OCI-LY7 (cell line): ENCODE data around the gene POU2AF1. TPM values are rescaled to one million over a fixed set of nuclear protein-coding genes. Genes with fewer than 3 reads are reported as not detected.
A peak's percentile ranks its signal among the peaks of the same experiment; 100 is the strongest.

Experiments used
- BruUV-seq: library from RNA; stranded (reverse); fragments of 400-500 nt; replicated peaks from 2 replicates; lab custom pipeline; 2021; lab: Mats Ljungman, UMichigan
- CTCF ChIA-PET: fragments of 300-600 bp; sonication (Branson Sonifier 250); formaldehyde crosslinking; loops from one replicate; lab custom pipeline; 2022; ENCODE audit warnings: antibody characterized with exemption; ENCODE audit not compliant: unreplicated experiment; lab: Charles Lee
- POLR2A ChIA-PET: fragments of 300-600 bp; sonication (Branson Sonifier 250); formaldehyde crosslinking; loops from one replicate; lab custom pipeline; 2022; ENCODE audit warnings: antibody characterized with exemption; lab: Charles Lee
- DNase-seq: peaks from one replicate; pipeline ENCODE4 v3.0.0-alpha.2; 2015; ENCODE audit warnings: low spot score
- H2AFZ ChIP-seq: fragments of 200-600 bp; sonication (generic), shearing (Covaris generic); 2 replicates; pipeline ENCODE4 v1.6.1; 2014; ENCODE audit warnings: mild to moderate bottlenecking, antibody characterized with exemption, low read length, moderate library complexity
- H3K27ac ChIP-seq: fragments of 200-600 bp; sonication (generic); 2 replicates; pipeline ENCODE4 v1.5.1; 2014; ENCODE audit warnings: mixed run types, low read depth, mild to moderate bottlenecking, moderate library complexity, low read length, inconsistent platforms; ENCODE audit not compliant: poor library complexity, severe bottlenecking
- H3K36me3 ChIP-seq: fragments of 200-600 bp; sonication (generic); 2 replicates; pipeline ENCODE4 v1.6.1; 2014; ENCODE audit warnings: mild to moderate bottlenecking, antibody characterized with exemption, low read length, moderate library complexity, mixed read lengths; ENCODE audit not compliant: insufficient read depth
- H3K4me1 ChIP-seq: fragments of 200-600 bp; sonication (generic); 2 replicates; pipeline ENCODE4 v1.5.1; 2014; ENCODE audit warnings: mild to moderate bottlenecking, low read length; ENCODE audit not compliant: insufficient read depth, poor library complexity, severe bottlenecking
- H3K4me2 ChIP-seq: fragments of 200-600 bp; sonication (generic); 2 replicates; pipeline ENCODE4 v1.6.1; 2014; ENCODE audit warnings: mild to moderate bottlenecking, low read length
- H3K4me3 ChIP-seq: fragments of 200-600 bp; sonication (generic); 2 replicates; pipeline ENCODE4 v1.5.1; 2014; ENCODE audit warnings: mild to moderate bottlenecking, low read depth, low read length; ENCODE audit not compliant: poor library complexity, severe bottlenecking
- H3K79me2 ChIP-seq: fragments of 200-600 bp; sonication (generic); 2 replicates; pipeline ENCODE4 v1.6.1; 2016; ENCODE audit warnings: low read depth, mild to moderate bottlenecking, low read length, moderate library complexity, mixed read lengths; ENCODE audit not compliant: insufficient read depth
- H3K9me2 ChIP-seq: fragments of 200-600 bp; sonication (generic); 2 replicates; pipeline ENCODE4 v1.6.1; 2016; ENCODE audit warnings: mild to moderate bottlenecking, low read length, mixed read lengths; ENCODE audit not compliant: insufficient read depth
- H3K9me3 ChIP-seq: fragments of 200-600 bp; sonication (generic); 2 replicates; pipeline ENCODE4 v1.6.1; 2014; ENCODE audit warnings: mild to moderate bottlenecking, mixed run types, low read length, mixed read lengths
- H4K20me1 ChIP-seq: fragments of 200-600 bp; sonication (generic); 2 replicates; pipeline ENCODE4 v1.6.1; 2014; ENCODE audit warnings: mild to moderate bottlenecking, antibody characterized with exemption, low read length, moderate library complexity, mixed read lengths; ENCODE audit not compliant: insufficient read depth
- CTCF ChIP-seq: fragments of 200-600 bp; sonication (generic); conservative IDR thresholded peaks from 2 replicates; pipeline ENCODE4 v1.5.1; 2014; ENCODE audit warnings: mild to moderate bottlenecking, antibody characterized with exemption, low read length, moderate library complexity, mixed read lengths
- EZH2phosphoT487 ChIP-seq: fragments of 200-600 bp; sonication (generic); IDR thresholded peaks from 2 replicates; pipeline ENCODE4 v1.6.1; 2018; ENCODE audit warnings: low read depth, borderline replicate concordance, mild to moderate bottlenecking, mixed run types, antibody characterized with exemption, low read length, moderate library complexity, mixed read lengths
- intact Hi-C: fragments of 100-400 bp; cut with micrococcal nuclease; formaldehyde crosslinking; loops from one replicate; pipeline ENCODE4 v1.10.0; 2022; ENCODE audit not compliant: unreplicated experiment
- total RNA-seq, 2 experiments: library from RNA; depleted of rRNA in 1 of 2; stranded (reverse); fragments of >200 nt in 1 of 2; shearing (Covaris generic) in 1 of 2; gene quantifications; 2 replicates each; pipeline ENCODE4 v1.2.3, GENCODE V29; 2014 to 2022

The POU2AF1 gene
- total RNA-seq, 2 experiments from 2014 or later, result 86.1 to 285 TPM

- ChIA-PET POLR2A (no interaction called here), CTCF (no interaction called here)
- Histone ChIP-seq H3K36me3 (no peaks in the 10 kb centered on the region), H2AFZ (no peak overlapping the region), H3K4me2 (no peak overlapping the region), H4K20me1 (no peaks in the 10 kb centered on the region), H3K9me2 (no peaks in the 10 kb centered on the region), H3K79me2 (no peaks in the 10 kb centered on the region), H3K4me3 (no peak overlapping the region), H3K27ac (no peak overlapping the region), H3K4me1 (peaks cover 10% of the 10 kb centered on the region), H3K9me3 (no peaks in the 10 kb centered on the region)
- no peak for DNase-seq
- TF ChIP-seq CTCF (peak; percentile 46), EZH2phosphoT487 (no peak)
- intact Hi-C loops, result no loop called here
- no TSS peak for BruUV-seq
Measured at GRCh38 chr11:111307472-111308108, 71.5 kb downstream of the POU2AF1 start.

- intact Hi-C loops, result no loop called here
- ChIA-PET POLR2A (no interaction called here), CTCF (no interaction called here)
- H3K4me2 ChIP-seq, result no peak overlapping the region
- H4K20me1 ChIP-seq, result no peaks in the 10 kb centered on the region
- peaks cover 17% of the 10 kb centered on the region for H3K4me1 ChIP-seq
- BruUV-seq, result no TSS peak
- DNase-seq, result no peak
- no peak for TF ChIP-seq EZH2phosphoT487
- TF ChIP-seq CTCF, result no peak
- no peak overlapping the region for H3K4me3 ChIP-seq
- H2AFZ ChIP-seq, result no peak overlapping the region
- H3K36me3 ChIP-seq, result no peaks in the 10 kb centered on the region
- no peak overlapping the region for H3K27ac ChIP-seq
- no peaks in the 10 kb centered on the region for H3K79me2 ChIP-seq
- H3K9me3 ChIP-seq, result no peaks in the 10 kb centered on the region
- no peaks in the 10 kb centered on the region for H3K9me2 ChIP-seq
Measured at GRCh38 chr11:111306321-111306720, 72.8 kb downstream of the POU2AF1 start.

GRCh38 chr11:111305876-111306275 lies 73.2 kb downstream of the POU2AF1 start:
- H2AFZ ChIP-seq, result no peak overlapping the region
- H3K79me2 ChIP-seq, result no peaks in the 10 kb centered on the region
- no TSS peak for BruUV-seq
- no peak overlapping the region for H3K4me3 ChIP-seq
- no peak overlapping the region for H3K27ac ChIP-seq
- H3K36me3 ChIP-seq, result no peaks in the 10 kb centered on the region
- POLR2A ChIA-PET, result no interaction called here
- no peak overlapping the region for H3K4me2 ChIP-seq
- intact Hi-C loops, result no loop called here
- H3K9me3 ChIP-seq, result no peaks in the 10 kb centered on the region
- peaks cover 21% of the 10 kb centered on the region for H3K4me1 ChIP-seq
- TF ChIP-seq EZH2phosphoT487 (no peak), CTCF (no peak)
- no peak for DNase-seq
- H4K20me1 ChIP-seq, result no peaks in the 10 kb centered on the region
- CTCF ChIA-PET, result no interaction called here
- no peaks in the 10 kb centered on the region for H3K9me2 ChIP-seq
